ENCODE measurements around the gene MOB1A.
"Not testable (repeated sequence)": the region's sequence is repeated elsewhere in the genome, so short reads cannot be mapped to it uniquely, and the experiment has no call there.

The MOB1A gene

DNA sequence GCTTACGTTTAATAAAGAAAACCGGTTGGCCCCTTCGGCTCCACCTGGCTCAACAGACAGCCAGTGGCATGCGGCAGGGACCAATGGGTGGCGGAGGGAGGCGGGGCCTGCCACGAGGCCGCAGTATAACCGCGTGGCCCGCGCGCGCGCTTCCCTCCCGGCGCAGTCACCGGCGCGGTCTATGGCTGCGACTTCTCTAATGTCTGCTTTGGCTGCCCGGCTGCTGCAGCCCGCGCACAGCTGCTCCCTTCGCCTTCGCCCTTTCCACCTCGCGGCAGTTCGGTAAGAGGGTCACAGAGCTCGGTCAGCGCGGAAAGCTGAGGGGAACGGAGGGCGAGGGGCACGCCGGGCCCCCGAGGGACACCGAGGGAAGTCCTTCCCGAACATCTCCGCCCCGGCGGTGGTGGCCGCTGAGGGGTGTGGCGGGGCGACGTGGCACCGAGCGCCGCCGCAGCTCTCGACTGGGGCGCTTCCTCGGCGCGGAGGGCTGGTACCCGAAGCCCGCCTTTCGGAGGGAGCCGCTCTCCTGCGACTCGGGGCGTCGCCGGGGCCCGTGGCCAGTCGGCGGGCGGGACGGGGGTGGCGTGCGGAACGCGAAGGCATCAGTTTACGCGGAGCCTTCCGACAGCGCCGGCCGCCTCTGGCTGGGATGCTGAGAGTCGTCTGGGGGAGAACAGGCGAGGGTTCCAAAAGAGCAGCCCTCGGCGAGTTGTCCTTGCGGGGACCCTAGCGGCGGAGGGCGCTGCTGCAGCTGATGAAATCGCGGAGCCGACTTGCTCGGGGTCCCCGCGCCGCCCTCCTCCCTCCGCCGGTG lies 20.0 kb upstream of the MOB1A start, which contains the start of gene MTHFD2:
Gene MTHFD2, plus strand, starts transcription at position 155 of the 814 bp plus-strand sequence. Its CDS starts 27 bp downstream, at position 182.
- DNase-seq (ENCODE audit: low spot score): peak; percentile 91

DNA sequence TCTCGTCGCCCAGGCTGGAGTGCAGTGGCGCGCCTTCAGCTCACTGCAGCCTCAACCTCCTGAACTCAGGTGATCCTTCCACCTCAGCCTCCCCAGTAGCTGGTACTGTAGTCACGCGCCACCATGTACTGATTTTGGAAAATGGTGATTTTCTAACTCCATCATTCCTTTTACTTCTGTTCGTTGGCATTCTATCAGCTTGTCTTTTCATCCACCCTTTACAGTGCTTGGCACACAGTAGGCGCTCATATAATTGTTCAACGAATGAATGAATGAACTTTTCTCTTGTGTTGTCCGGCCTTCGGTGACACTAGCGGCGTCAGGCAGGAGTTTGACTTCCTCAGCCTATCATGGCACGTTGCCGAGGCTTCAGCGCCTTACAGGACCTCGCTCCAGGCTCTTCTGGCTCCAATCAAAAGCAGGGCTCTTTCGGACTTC lies 19.4 kb upstream of the MOB1A start:
- DNase-seq (ENCODE audit: low spot score): peak; percentile 97

GRCh38 chr2:74197049-74197448 lies 18.4 kb upstream of the MOB1A start:
- DNase-seq (ENCODE audit: low spot score): no peak

DNA sequence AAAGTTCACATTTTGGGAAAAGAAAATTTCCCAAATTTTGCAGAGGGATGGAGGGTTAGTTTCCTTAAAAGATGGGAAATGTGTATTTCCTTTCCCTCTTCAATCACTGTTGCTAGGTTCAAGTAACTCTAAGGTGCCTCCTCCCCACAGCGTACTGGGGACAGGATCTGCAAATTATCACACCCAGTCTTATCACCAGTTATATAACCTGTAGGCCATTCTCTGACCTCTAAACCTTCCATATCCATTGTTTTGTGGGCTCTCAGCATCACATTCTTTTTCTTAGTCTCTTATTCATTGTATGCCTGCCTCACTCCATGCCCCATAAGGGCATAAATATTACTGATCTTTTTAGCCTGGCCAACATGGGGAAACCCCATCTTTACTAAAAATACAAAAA lies 16.1 kb upstream of the MOB1A start:
- DNase-seq (ENCODE audit: low spot score): no peak

DNA sequence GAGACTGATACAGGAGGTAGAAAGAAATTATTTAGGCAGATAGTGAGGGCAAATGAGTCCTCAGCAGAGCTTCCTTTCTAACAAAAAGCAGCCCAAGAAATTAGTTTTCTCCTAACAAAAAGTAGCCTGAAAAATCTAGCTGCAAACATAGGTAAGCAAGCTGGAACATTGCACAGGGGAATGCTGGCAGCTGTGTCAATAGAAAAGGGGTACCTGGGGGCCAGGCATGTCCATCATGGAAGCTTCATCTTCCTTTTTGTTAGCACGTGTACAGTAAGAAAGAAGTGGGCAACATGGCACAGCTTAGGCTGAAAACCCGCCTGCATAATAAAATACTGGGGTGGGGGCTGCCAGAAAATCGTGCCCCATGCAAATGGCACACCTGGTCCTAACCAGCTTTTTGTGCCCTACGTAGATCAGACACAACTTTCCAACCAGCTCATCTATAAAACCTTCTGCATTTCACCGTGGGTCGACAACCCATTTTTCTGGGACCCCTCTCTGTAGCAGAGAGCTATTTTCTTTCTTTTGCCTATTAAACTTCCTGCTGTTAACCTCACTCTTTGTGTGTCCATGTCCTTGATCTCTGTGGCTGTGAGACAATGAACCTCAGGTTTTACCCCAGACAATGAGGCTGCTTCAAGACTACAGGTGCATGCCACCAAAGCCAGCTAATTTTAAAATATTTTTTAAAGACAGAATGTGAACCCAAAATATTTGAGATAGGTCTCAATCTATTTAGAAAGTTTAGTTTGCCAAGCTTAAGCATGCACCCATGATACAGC lies 13.1 kb upstream of the MOB1A start:
- no peak for DNase-seq (ENCODE audit: low spot score)

- DNase-seq (ENCODE audit: low spot score): no peak
Observed at GRCh38 chr2:74188696-74189095, 10.0 kb upstream of the MOB1A start.

GRCh38 chr2:74188018-74188601 lies 9.4 kb upstream of the MOB1A start:
- DNase-seq (ENCODE audit: low spot score): peak; percentile 18

- DNase-seq (ENCODE audit: low spot score): not testable (repeated sequence)
Observed at GRCh38 chr2:74186706-74187105, 8.0 kb upstream of the MOB1A start.

DNA sequence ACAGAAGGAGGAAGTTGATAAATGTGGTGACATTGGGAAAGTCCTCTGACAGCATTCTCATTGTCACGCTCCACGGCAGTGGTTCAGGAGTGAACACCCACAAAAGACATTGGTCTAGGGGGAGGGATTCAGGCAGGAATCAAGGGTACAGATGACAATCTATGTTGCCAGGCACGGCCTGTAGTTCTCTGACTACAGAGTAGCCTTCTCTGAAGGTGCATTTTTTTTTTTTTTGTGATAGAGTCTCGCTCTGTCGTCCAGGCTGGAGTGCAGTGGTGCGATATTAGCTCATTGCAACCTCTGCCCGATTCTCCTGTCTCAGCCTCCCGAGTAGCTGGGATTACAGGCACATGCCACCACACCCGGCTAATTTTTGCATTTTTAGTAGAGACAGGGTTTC lies 7.4 kb upstream of the MOB1A start:
- DNase-seq (ENCODE audit: low spot score): no peak

GRCh38 chr2:74183878-74184277 lies 5.2 kb upstream of the MOB1A start:
- no peak for DNase-seq (ENCODE audit: low spot score)

DNA sequence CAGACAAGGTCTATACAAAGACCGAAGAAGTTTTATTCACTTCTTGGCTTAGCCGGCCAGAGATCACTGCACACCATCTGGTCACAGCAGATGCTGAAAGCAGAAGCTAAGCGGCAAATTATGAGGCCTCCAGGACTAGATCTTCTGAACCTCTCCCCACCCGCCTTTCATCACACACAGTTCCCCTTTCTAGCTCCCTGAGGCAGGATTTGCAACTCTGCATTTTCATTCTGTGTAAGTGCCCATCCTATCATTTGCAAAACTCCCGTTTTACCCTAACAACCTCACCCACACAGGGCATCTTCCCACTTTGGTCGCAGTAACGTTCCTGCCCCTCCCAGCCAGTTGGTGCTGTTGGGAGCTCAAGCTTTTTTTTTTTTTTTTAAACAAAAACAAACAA lies 3.1 kb upstream of the MOB1A start:
- no peak for DNase-seq (ENCODE audit: low spot score)

GRCh38 chr2:74179063-74179865 lies 585 bp upstream of the MOB1A start:
- DNase-seq (ENCODE audit: low spot score): no peak

- no peak for DNase-seq (ENCODE audit: low spot score)
Observed at GRCh38 chr2:74177696-74178095, 983 bp downstream of the MOB1A start.

GRCh38 chr2:74174909-74175308 lies 3.8 kb downstream of the MOB1A start:
- DNase-seq (ENCODE audit: low spot score): no peak

DNA sequence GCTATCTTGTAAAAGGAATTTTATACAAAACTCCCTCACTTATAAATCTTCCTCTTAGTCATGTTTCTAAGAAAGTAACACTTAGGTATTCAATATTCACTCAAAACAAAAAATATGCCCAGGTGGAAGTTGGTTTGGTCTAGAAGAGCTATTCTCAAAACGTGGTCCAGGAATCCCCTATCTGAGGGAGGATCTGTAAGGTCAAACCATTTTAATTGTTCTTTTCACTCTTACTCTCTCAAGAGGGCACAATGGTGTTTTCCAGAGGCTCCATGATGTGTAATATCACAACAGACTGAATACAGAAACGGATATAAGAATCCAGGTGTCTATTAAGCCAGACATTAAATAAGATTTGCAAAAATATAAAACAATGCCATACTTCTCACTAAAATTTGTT lies 9.9 kb downstream of the MOB1A start:
- DNase-seq (ENCODE audit: low spot score): no peak

DNA sequence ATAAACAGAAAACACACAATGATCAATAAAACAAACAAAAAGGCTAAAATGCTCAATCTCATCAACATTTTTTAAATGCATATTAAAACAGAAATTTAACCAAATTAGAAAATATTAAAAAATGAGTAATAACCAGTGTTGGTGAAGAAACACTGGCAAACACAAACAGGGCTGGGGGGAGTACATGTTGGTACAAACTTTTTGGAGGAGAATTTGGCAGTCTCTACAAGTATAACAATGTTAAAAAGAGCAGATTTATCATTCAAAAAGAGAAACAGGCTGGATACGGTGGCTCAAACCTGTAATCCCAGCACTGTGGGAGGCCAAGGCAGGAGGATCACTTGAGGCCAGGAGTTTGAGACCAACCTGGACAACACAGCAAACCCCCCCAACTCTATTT lies 13.9 kb downstream of the MOB1A start:
- DNase-seq (ENCODE audit: low spot score): no peak

GRCh38 chr2:74162951-74163350 lies 15.7 kb downstream of the MOB1A start:
- no peak for DNase-seq (ENCODE audit: low spot score)

- no peak for DNase-seq (ENCODE audit: low spot score)
Observed at GRCh38 chr2:74155830-74156229, 22.8 kb downstream of the MOB1A start.

DNA sequence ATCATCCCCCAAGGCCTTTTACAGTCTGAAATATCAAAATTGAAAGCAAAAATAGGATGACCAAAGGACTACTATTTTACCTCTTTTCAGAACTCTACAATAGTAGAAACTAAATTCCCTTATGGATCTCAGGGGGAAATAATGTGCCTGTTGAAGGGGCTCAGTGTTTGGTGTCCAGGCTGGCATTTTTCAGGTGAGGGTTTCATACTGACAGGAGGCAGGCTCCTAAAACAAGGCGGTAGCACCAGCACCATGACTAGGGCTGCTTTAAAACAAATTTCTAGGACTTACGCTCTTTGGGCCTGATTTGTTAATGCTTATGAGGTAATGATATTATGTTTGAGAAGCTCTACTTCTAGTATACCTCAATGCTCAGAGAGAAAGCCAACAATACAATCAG lies 25.7 kb downstream of the MOB1A start:
- DNase-seq (ENCODE audit: low spot score): no peak

- DNase-seq (ENCODE audit: low spot score): no peak
Observed at GRCh38 chr2:74149570-74150319, 28.9 kb downstream of the MOB1A start.

DNA sequence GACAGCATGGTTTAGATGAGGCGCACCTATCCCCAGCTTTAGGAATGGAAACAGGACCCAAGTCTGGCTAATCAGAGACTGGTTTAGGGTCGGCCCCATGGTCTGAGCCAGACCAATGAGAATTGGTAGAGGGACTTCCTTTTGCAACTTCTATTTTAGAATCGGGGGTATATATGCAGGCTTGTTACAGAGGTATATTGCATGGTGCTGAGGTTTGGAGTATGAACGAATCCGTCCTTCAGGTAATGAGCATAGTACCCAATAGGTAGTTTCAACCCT lies 29.5 kb downstream of the MOB1A start:
- no peak for DNase-seq (ENCODE audit: low spot score)

Measured in iPS-NIHi11 (cell line).